Neuronal stem cell (in vitro differentiated cells): ENCODE measurements around the gene REV1.

ENCODE experiments used
- DNase-seq: peaks from one replicate; pipeline ENCODE4 v3.0.0-alpha.2; 2013; ENCODE audit warnings: low spot score
- H2AFZ ChIP-seq: one replicate; pipeline ENCODE4 v1.6.1; 2013; ENCODE audit warnings: mild to moderate bottlenecking, low read length, inconsistent platforms
- H2AK5ac ChIP-seq: 2 replicates; pipeline ENCODE4 v1.6.1; 2013; ENCODE audit warnings: low read depth, mild to moderate bottlenecking, inconsistent platforms, low read length, moderate library complexity, mixed read lengths
- H2BK120ac ChIP-seq: 2 replicates; pipeline ENCODE4 v1.6.1; 2013; ENCODE audit warnings: low read depth, mild to moderate bottlenecking, inconsistent platforms, low read length, moderate library complexity, mixed read lengths
- H2BK12ac ChIP-seq: one replicate; pipeline ENCODE4 v1.6.1; 2013; ENCODE audit warnings: low read length, inconsistent platforms
- H2BK15ac ChIP-seq: 2 replicates; pipeline ENCODE4 v1.6.1; 2013; ENCODE audit warnings: mild to moderate bottlenecking, low read length, inconsistent platforms, mixed read lengths
- H2BK5ac ChIP-seq: one replicate; pipeline ENCODE4 v1.6.1; 2013; ENCODE audit warnings: inconsistent platforms, mild to moderate bottlenecking, low read length, moderate library complexity
- H3K14ac ChIP-seq: one replicate; pipeline ENCODE4 v1.6.1; 2013; ENCODE audit warnings: low read length, inconsistent platforms
- H3K18ac ChIP-seq: 2 replicates; pipeline ENCODE4 v1.6.1; 2013; ENCODE audit warnings: low read length, inconsistent platforms
- H3K23ac ChIP-seq: 2 replicates; pipeline ENCODE4 v1.6.1; 2013; ENCODE audit warnings: low read depth, mild to moderate bottlenecking, mixed read lengths, low read length, inconsistent platforms; ENCODE audit not compliant: poor library complexity
- H3K27ac ChIP-seq: replicated peaks from 3 replicates; pipeline ENCODE4 v1.5.1; 2013; ENCODE audit warnings: low read length, inconsistent platforms
- H3K27me3 ChIP-seq, 3 experiments: 2 replicates each; pipeline ENCODE4 v1.6.1; 2013; ENCODE audit warnings: low read length in 3 of 3, mild to moderate bottlenecking in 2 of 3, inconsistent platforms in 1 of 3, low read depth in 1 of 3, mixed read lengths in 1 of 3, moderate library complexity in 1 of 3; ENCODE audit not compliant: control insufficient read depth in 3 of 3, insufficient read depth in 3 of 3
- H3K36me3 ChIP-seq, 2 donors: replicated peaks in 1 of 2; 2 replicates each; pipeline ENCODE4 v1.6.1; 2013; ENCODE audit warnings: low read length in 2 of 2; ENCODE audit not compliant: control insufficient read depth in 2 of 2, insufficient read depth in 2 of 2
- H3K4ac ChIP-seq: 2 replicates; pipeline ENCODE4 v1.6.1; 2013; ENCODE audit warnings: inconsistent platforms, mild to moderate bottlenecking, low read length, moderate library complexity
- H3K4me1 ChIP-seq, 2 donors: 1 replicate in 1 of 2; 2 replicates in 1 of 2; pipeline ENCODE4 v1.6.1; 2013; ENCODE audit warnings: low read length in 2 of 2, low read depth in 1 of 2; ENCODE audit not compliant: control insufficient read depth in 2 of 2, insufficient read depth in 1 of 2
- H3K4me2 ChIP-seq: one replicate; pipeline ENCODE4 v1.6.1; 2013; ENCODE audit warnings: mild to moderate bottlenecking, low read length, inconsistent platforms; ENCODE audit not compliant: insufficient read depth, poor library complexity, severe bottlenecking
- H3K4me3 ChIP-seq, 2 donors: 2 replicates each; pipeline ENCODE4 v1.5.1; 2013; ENCODE audit warnings: low read length in 2 of 2, mild to moderate bottlenecking in 2 of 2, inconsistent platforms in 1 of 2, moderate library complexity in 1 of 2
- H3K79me1 ChIP-seq: one replicate; pipeline ENCODE4 v1.6.1; 2013; ENCODE audit warnings: low read depth, mild to moderate bottlenecking, inconsistent platforms, low read length, moderate library complexity
- H3K9ac ChIP-seq: one replicate; pipeline ENCODE4 v1.6.1; 2013; ENCODE audit warnings: mild to moderate bottlenecking, low read depth, low read length, inconsistent platforms; ENCODE audit not compliant: poor library complexity
- H3K9me3 ChIP-seq, 2 donors: replicated peaks in 1 of 2; 2 replicates each; pipeline versions ENCODE3 to v1.6.1; 2013; ENCODE audit warnings: low read length in 2 of 2, mild to moderate bottlenecking in 2 of 2, inconsistent platforms in 1 of 2, low read depth in 1 of 2, mixed read lengths in 1 of 2, moderate library complexity in 1 of 2; ENCODE audit not compliant: control insufficient read depth in 2 of 2, insufficient read depth in 1 of 2
- H4K8ac ChIP-seq: one replicate; pipeline ENCODE4 v1.6.1; 2013; ENCODE audit warnings: low read depth, mild to moderate bottlenecking, inconsistent platforms, low read length, moderate library complexity
- H4K91ac ChIP-seq: one replicate; pipeline ENCODE4 v1.6.1; 2013; ENCODE audit warnings: low read length, low read depth, mild to moderate bottlenecking, inconsistent platforms; ENCODE audit not compliant: poor library complexity
- WGBS, 2 donors: extraction: QIAGEN DNeasy Blood & Tissue Kit; methylation state at CpG; one replicate each; pipeline ENCODE4 v1.1.7; 2013; ENCODE audit warnings: missing lambda C conversion rate in 2 of 2, mixed read lengths in 1 of 2; ENCODE audit not compliant: insufficient read length in 2 of 2, insufficient replicate concordance in 1 of 2; ENCODE audit errors: extremely low coverage in 2 of 2; 5-methylcytosine and 5-hydroxymethylcytosine counted together

The REV1 gene

GRCh38 chr2:99468155-99468554 is 21.7 kb downstream of the REV1 start:
- Histone ChIP-seq H2BK5ac (no peak overlapping the region), H2BK120ac (no peak overlapping the region)

GRCh38 chr2:99467390-99467789 is 22.4 kb downstream of the REV1 start:
- Histone ChIP-seq H3K27me3 (no peaks in the 10 kb centered on the region), H3K4me3 (no peak overlapping the region), H3K14ac (no peak overlapping the region), H3K4me1 (peaks cover 0 to under 1% of the 10 kb centered on the region in 2 donors), H3K23ac (no peak overlapping the region), H3K79me1 (peaks cover 4% of the 10 kb centered on the region), H3K18ac (no peak overlapping the region), H2BK120ac (no peak overlapping the region), H2AK5ac (no peak overlapping the region), H2BK5ac (no peak overlapping the region), H4K8ac (no peak overlapping the region), H2BK12ac (no peak overlapping the region), H3K4me2 (no peak overlapping the region), H3K36me3 (peaks cover 2 to 35% of the 10 kb centered on the region in 2 donors), H3K4ac (no peak overlapping the region), H2BK15ac (no peak overlapping the region), H2AFZ (no peak overlapping the region), H3K9ac (no peak overlapping the region), H3K9me3 (peaks cover 0 to 27% of the 10 kb centered on the region in 2 donors), H3K27ac (no peak overlapping the region), H4K91ac (no peak overlapping the region)
- no peak for DNase-seq
- WGBS, 2 donors: no CpG with 5 or more reads among the region's 3 CpGs

More at GRCh38 chr2:99468155-99468554, 21.7 kb downstream of the REV1 start:
- Histone ChIP-seq H3K18ac (no peak overlapping the region), H3K4ac (no peak overlapping the region), H3K36me3 (peaks cover 2 to 32% of the 10 kb centered on the region in 2 donors), H3K9me3 (peaks cover 0 to 26% of the 10 kb centered on the region in 2 donors), H4K91ac (no peak overlapping the region), H2BK15ac (no peak overlapping the region), H2AFZ (no peak overlapping the region), H3K79me1 (peaks cover 4% of the 10 kb centered on the region), H2BK12ac (no peak overlapping the region), H3K27ac (no peak overlapping the region), H3K4me3 (no peak overlapping the region), H3K27me3 (no peaks in the 10 kb centered on the region), H3K9ac (no peak overlapping the region), H3K4me1 (no peaks in the 10 kb centered on the region), H3K14ac (no peak overlapping the region), H3K23ac (no peak overlapping the region), H4K8ac (no peak overlapping the region), H3K4me2 (no peak overlapping the region), H2AK5ac (no peak overlapping the region)
- WGBS, 2 donors: no CpG with 5 or more reads among the region's 4 CpGs
- no peak for DNase-seq

DNA sequence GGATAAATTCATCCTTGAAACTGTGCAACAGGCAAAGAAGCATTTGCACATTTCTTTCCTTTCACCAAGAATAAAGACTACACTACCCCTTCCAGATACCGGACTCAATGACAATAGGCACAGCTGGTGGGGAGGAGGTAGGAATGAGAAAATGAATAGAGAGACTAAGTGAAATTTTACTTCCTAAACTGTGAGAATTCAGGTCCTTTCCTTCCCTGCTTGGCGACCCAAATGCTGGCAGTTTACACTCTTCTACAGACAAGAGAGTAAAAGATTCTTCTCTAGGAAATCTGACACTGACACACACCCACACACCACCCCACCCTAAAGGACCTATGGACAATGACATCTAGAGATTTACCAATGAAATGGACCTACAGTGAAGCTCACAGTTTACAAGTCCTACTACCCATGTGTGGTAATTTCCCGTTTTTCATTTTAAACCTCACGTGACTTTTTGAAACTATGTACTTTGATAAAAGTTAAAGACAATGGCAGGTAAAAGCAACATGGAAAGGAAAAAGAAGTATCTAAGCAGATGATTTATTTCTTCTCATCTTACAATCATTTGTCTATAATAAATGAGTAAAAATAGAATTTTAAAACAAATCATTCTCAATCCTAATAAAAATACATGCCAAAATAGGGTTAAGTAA is 27.9 kb downstream of the REV1 start:
- Histone ChIP-seq H2BK15ac (no peak overlapping the region), H2BK12ac (no peak overlapping the region), H3K14ac (no peak overlapping the region), H3K79me1 (peaks cover 3% of the 10 kb centered on the region), H4K91ac (no peak overlapping the region), H3K9ac (no peak overlapping the region), H4K8ac (no peak overlapping the region), H2AK5ac (no peak overlapping the region), H3K4ac (no peak overlapping the region), H3K4me3 (no peak overlapping the region), H3K23ac (no peak overlapping the region), H2BK120ac (no peak overlapping the region), H3K27me3 (no peaks in the 10 kb centered on the region), H3K36me3 (peaks cover 0 to 76% of the 10 kb centered on the region in 2 donors), H2AFZ (no peak overlapping the region), H3K4me1 (peaks cover 0 to 11% of the 10 kb centered on the region in 2 donors), H3K4me2 (no peak overlapping the region), H3K27ac (no peak overlapping the region), H2BK5ac (no peak overlapping the region), H3K9me3 (peaks cover 0 to 6% of the 10 kb centered on the region in 2 donors), H3K18ac (no peak overlapping the region)
- no peak for DNase-seq
- no CpG with 5 or more reads among the region's 4 CpGs for WGBS, 2 donors

GRCh38 chr2:99458529-99458928 is 31.3 kb downstream of the REV1 start:
- no peaks in the 10 kb centered on the region for H3K79me1 ChIP-seq
- no peak overlapping the region for H3K23ac ChIP-seq
- H2AFZ ChIP-seq: no peak overlapping the region
- no peak overlapping the region for H4K91ac ChIP-seq
- WGBS, 2 donors: no CpG with 5 or more reads among the region's 2 CpGs
- H3K9me3 ChIP-seq: peaks cover 0 to 6% of the 10 kb centered on the region in 2 donors
- no peak overlapping the region for H3K9ac ChIP-seq
- H3K4me1 ChIP-seq: peaks cover 0 to 11% of the 10 kb centered on the region in 2 donors
- no peak overlapping the region for H3K27ac ChIP-seq
- no peak overlapping the region for H2BK12ac ChIP-seq
- no peak overlapping the region for H3K18ac ChIP-seq
- no peak overlapping the region for H3K14ac ChIP-seq
- H3K27me3 ChIP-seq: no peaks in the 10 kb centered on the region
- peaks cover 2 to 87% of the 10 kb centered on the region in 2 donors for H3K36me3 ChIP-seq
- H2BK5ac ChIP-seq: no peak overlapping the region
- no peak for DNase-seq
- no peak overlapping the region for H2BK15ac ChIP-seq
- no peak overlapping the region for H3K4me2 ChIP-seq
- H2BK120ac ChIP-seq: no peak overlapping the region
- no peak overlapping the region for H3K4ac ChIP-seq
- no peak overlapping the region for H4K8ac ChIP-seq
- H3K4me3 ChIP-seq: no peak overlapping the region
- no peak overlapping the region for H2AK5ac ChIP-seq
